ENCODE measurements around the gene BCL3. TPM values are rescaled to one million over a fixed set of nuclear protein-coding genes. Genes with fewer than 3 reads are reported as not detected.
A peak's percentile ranks its signal among the peaks of the same experiment; 100 is the strongest.

Gene BCL3
- total and polyA plus RNA-seq, 7 experiments from 2014 or later: 3.3 to 107 (median 15.0) TPM

DNA sequence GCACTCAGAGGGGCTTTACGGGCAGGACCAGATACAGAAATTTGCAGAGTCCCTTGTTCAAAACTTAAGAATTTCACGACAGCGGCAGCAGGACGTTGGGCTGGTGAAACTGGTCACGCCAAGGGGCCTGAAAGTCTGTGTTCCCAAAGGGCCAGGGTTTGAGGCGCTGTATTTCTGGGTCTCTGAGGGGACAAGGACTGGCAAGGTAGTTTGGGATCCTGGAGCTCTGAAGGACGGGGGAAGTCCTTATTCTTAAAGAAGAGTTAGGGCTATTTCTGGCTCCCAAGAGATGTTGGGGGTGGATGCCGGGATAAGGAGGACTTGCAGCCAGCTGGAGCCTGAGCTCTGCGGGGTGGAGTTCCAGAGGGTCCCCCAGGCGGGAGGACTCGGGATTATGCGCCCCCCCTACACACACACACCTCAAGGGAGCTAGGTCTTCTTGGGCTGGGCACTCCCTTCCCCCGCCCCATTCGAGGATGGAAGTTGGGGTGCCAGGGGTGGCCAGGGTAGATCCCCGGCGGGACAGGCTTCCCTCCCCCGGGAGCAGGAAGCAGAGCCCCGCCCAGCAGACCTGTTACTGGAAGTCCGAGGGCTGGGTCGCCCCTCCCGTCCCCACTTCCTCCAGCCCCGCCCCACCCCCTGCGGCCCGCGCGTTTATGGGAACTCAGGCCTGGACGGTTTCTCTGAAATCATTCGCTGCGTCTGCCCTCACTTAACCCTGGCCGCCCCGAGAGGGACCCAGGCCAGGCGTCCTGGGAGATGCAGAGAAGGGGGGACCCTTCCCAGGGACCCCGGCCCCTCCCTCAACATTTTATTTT lies 5.6 kb downstream of the BCL3 start:
- Mint-ChIP-seq H3K4me3 (peak overlapping the region; percentile 91 to 96 (median 94)), H3K36me3 (peaks cover 0 to 68% (median 4%) of the 10 kb centered on the region in 5 donors), H3K9me3 (no peaks in the 10 kb centered on the region), H3K27ac (peak overlapping the region; percentile 93 to 99 (median 97)), H3K27me3 (peaks cover 0 to 3% (median 0%) of the 10 kb centered on the region in 5 donors), H3K4me1 (peaks cover 34 to 75% (median 64%) of the 10 kb centered on the region in 7 donors)
- POLR2A ChIA-PET: interaction anchor here (0.6 to 2.6 kb wide), 6 partner anchors 11 to 859 kb away, joined by 3 to 12 read pairs (median 6); no protein-coding TSS in a partner anchor
- ATAC-seq (peak; percentile 41), DNase-seq (peak in 8 of 9 donors; percentile 43 to 82 (median 47))
- Histone ChIP-seq H3K36me3 (ENCODE audit: control insufficient read depth in 2 of 3, insufficient read depth in 3 of 3, low read length in 3 of 3) (peaks cover 0 to 32% (median 3%) of the 10 kb centered on the region in 3 experiments), H3K27ac (ENCODE audit: low read depth, low read length) (peak overlapping the region; percentile 97), H3K9me3 (ENCODE audit: control insufficient read depth in 2 of 3, low read length in 3 of 3) (no peaks in the 10 kb centered on the region), H3K4me1 (ENCODE audit: control insufficient read depth in 2 of 2, insufficient read depth in 2 of 2, low read length in 2 of 2) (peaks cover 44 to 60% of the 10 kb centered on the region in 2 donors), H3K4me3 (ENCODE audit: low read length) (peak overlapping the region; percentile 81), H3K27me3 (ENCODE audit: control insufficient read depth in 2 of 2, insufficient read depth in 2 of 2, low read length in 2 of 2) (no peaks in the 10 kb centered on the region)
- intact Hi-C loops (cut with micrococcal nuclease): loop anchor here (1.0 to 5.0 kb wide), 6 partner anchors 16 to 972 kb away; partner anchors contain the start of genes KCNN4 (in 1 of the 2), RELB (in 1 of the 2), TOMM40 (in 1 of the 2) and ZNF180 (in 1 of the 2)
- CTCF ChIA-PET: interaction anchor here (1.3 to 1.9 kb wide), 3 partner anchors 17 to 32 kb away, joined by 5 to 17 read pairs (median 9); no protein-coding TSS in a partner anchor

DNA sequence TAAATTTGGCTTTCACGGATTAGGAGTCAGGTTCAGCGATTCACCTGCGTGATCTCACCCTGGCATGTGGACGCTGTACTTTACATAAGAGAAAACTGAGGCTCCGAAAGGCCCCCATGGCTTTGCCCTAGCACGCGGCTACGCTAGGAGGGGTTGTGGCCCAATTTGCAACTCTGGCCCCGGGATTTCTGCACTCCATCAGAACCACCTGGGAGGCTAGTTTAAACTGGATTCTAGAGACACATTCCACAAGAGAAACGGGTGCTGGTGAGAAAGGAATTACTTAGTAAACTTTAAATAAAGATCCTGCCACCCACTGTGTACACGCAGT lies 6.2 kb downstream of the BCL3 start:
- Histone ChIP-seq H3K9me3 (ENCODE audit: control insufficient read depth in 2 of 3, low read length in 3 of 3) (no peaks in the 10 kb centered on the region), H3K36me3 (ENCODE audit: control insufficient read depth in 2 of 3, insufficient read depth in 3 of 3, low read length in 3 of 3) (peaks cover 0 to 38% (median 3%) of the 10 kb centered on the region in 3 experiments), H3K4me3 (ENCODE audit: low read length) (peak overlapping the region; percentile 81), H3K4me1 (ENCODE audit: control insufficient read depth in 2 of 2, insufficient read depth in 2 of 2, low read length in 2 of 2) (peaks cover 40 to 54% of the 10 kb centered on the region in 2 donors), H3K27me3 (ENCODE audit: control insufficient read depth in 2 of 2, insufficient read depth in 2 of 2, low read length in 2 of 2) (no peaks in the 10 kb centered on the region), H3K27ac (ENCODE audit: low read depth, low read length) (peak overlapping the region; percentile 97)
- peak overlapping the region; percentile 91 to 96 (median 94) for H3K4me3 Mint-ChIP-seq
- H3K36me3 Mint-ChIP-seq: peaks cover 0 to 64% (median 6%) of the 10 kb centered on the region in 5 donors
- H3K27me3 Mint-ChIP-seq: peaks cover 0 to 3% (median 0%) of the 10 kb centered on the region in 5 donors
- H3K27ac Mint-ChIP-seq: peak overlapping the region; percentile 93 to 99 (median 97)
- peaks cover 0 to 1% (median 0%) of the 10 kb centered on the region in 11 donors for H3K9me3 Mint-ChIP-seq
- ChIA-PET POLR2A (interaction anchor here (1.2 to 1.9 kb wide), 5 partner anchors 10 to 63 kb away, joined by 3 to 7 read pairs (median 6); no protein-coding TSS in a partner anchor), CTCF (interaction anchor here (1.2 to 1.3 kb wide), 2 partner anchors 29 to 31 kb away, joined by 3 to 5 read pairs; no protein-coding TSS in a partner anchor)
- DNase-seq: no peak
- no peak for ATAC-seq
- H3K4me1 Mint-ChIP-seq: peaks cover 31 to 71% (median 59%) of the 10 kb centered on the region in 7 donors
- intact Hi-C loops (cut with micrococcal nuclease): loop anchor here in 1 of 2 donors (5.0 kb wide), 1 partner anchor 972 kb away; the partner anchor contains the start of gene KCNN4

DNA sequence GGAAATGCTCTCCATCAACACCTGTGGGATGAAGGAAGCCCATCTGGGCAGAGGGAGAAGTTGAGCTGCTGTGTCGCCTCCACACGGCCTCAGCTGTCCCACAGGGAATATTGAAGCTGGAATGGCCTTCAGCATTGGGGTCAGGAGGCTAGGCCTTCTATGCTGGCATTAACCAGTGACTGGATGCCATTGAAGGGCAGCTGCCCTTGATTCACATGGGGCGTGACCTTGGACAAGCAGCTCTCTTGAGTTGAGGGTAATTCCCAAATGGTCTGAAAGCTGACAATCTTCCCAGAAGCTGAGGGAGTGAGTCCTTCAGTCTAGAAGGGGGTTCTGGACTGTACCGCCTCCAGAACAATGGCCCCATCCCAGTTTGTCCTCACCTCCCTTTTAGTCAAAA lies 6.7 kb downstream of the BCL3 start:
- Mint-ChIP-seq H3K27me3 (peaks cover 0 to 3% (median 0%) of the 10 kb centered on the region in 5 donors), H3K9me3 (peaks cover 0 to 1% (median 0%) of the 10 kb centered on the region in 11 donors), H3K4me1 (peaks cover 31 to 72% (median 59%) of the 10 kb centered on the region in 7 donors), H3K27ac (peak overlapping the region; percentile 93 to 99 (median 97)), H3K4me3 (peak overlapping the region; percentile 91 to 96 (median 94)), H3K36me3 (peaks cover 0 to 64% (median 10%) of the 10 kb centered on the region in 5 donors)
- Histone ChIP-seq H3K4me1 (ENCODE audit: control insufficient read depth in 2 of 2, insufficient read depth in 2 of 2, low read length in 2 of 2) (peaks cover 45 to 49% of the 10 kb centered on the region in 2 donors), H3K36me3 (ENCODE audit: control insufficient read depth in 2 of 3, insufficient read depth in 3 of 3, low read length in 3 of 3) (peaks cover 0 to 42% (median 6%) of the 10 kb centered on the region in 3 experiments), H3K27me3 (ENCODE audit: control insufficient read depth in 2 of 2, insufficient read depth in 2 of 2, low read length in 2 of 2) (no peaks in the 10 kb centered on the region), H3K9me3 (ENCODE audit: control insufficient read depth in 2 of 3, low read length in 3 of 3) (no peaks in the 10 kb centered on the region), H3K4me3 (ENCODE audit: low read length) (peak overlapping the region; percentile 81), H3K27ac (ENCODE audit: low read depth, low read length) (peak overlapping the region; percentile 97)
- intact Hi-C loops (cut with micrococcal nuclease): no loop called here
- no peak for ATAC-seq
- CTCF ChIA-PET: interaction anchor here (1.1 to 1.3 kb wide), 3 partner anchors 30 to 66 kb away, joined by 3 to 5 read pairs (median 3); no protein-coding TSS in a partner anchor
- POLR2A ChIA-PET: interaction anchor here (0.6 to 1.5 kb wide), 5 partner anchors 9 to 679 kb away, joined by 3 to 6 read pairs (median 5); no protein-coding TSS in a partner anchor
- DNase-seq: no peak

DNA sequence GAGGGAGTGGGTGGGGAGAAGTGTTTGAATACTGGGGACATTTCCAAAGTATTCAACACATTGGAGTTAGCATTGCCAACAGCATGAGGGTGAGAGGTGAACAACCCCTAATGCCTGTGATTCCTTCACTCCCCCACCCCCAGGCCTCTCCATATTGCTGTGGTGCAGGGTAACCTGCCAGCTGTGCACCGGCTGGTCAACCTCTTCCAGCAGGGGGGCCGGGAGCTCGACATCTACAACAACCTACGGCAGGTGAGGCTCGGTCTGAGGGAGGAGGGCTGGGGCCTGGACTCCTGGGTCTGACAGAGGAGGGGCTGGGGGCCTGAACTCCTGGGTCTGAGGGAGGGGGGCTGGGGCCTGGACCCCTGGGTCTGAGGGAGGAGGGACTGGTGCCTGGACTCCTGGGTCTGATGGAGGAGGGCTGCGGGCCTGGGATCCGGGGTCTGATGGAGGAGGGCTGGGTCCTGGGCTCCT lies 7.6 kb downstream of the BCL3 start:
- Mint-ChIP-seq H3K27me3 (peaks cover 0 to 3% (median 0%) of the 10 kb centered on the region in 5 donors), H3K4me3 (peak overlapping the region in 4 of 10 donors; percentile 32 to 95 (median 38)), H3K9me3 (peaks cover 0 to 1% (median 0%) of the 10 kb centered on the region in 11 donors), H3K4me1 (peaks cover 25 to 72% (median 59%) of the 10 kb centered on the region in 7 donors), H3K36me3 (peaks cover 0 to 61% (median 16%) of the 10 kb centered on the region in 5 donors), H3K27ac (peak overlapping the region; percentile 77 to 99 (median 95))
- DNase-seq: no peak
- ChIA-PET POLR2A (interaction anchor here (1.3 to 1.5 kb wide), 2 partner anchors 8 to 10 kb away, joined by 3 to 6 read pairs; no protein-coding TSS in a partner anchor), CTCF (interaction anchor here (1.1 to 1.3 kb wide), 2 partner anchors 32 to 67 kb away, joined by 3 to 5 read pairs; no protein-coding TSS in a partner anchor)
- intact Hi-C loops (cut with micrococcal nuclease): no loop called here
- no peak for ATAC-seq
- Histone ChIP-seq H3K4me3 (ENCODE audit: low read length) (no peak overlapping the region), H3K27ac (ENCODE audit: low read depth, low read length) (peak overlapping the region; percentile 97), H3K27me3 (ENCODE audit: control insufficient read depth in 2 of 2, insufficient read depth in 2 of 2, low read length in 2 of 2) (no peaks in the 10 kb centered on the region), H3K4me1 (ENCODE audit: control insufficient read depth in 2 of 2, insufficient read depth in 2 of 2, low read length in 2 of 2) (peaks cover 42 to 44% of the 10 kb centered on the region in 2 donors), H3K36me3 (ENCODE audit: control insufficient read depth in 2 of 3, insufficient read depth in 3 of 3, low read length in 3 of 3) (peaks cover 0 to 42% (median 6%) of the 10 kb centered on the region in 3 experiments), H3K9me3 (ENCODE audit: control insufficient read depth in 2 of 3, low read length in 3 of 3) (no peaks in the 10 kb centered on the region)

DNA sequence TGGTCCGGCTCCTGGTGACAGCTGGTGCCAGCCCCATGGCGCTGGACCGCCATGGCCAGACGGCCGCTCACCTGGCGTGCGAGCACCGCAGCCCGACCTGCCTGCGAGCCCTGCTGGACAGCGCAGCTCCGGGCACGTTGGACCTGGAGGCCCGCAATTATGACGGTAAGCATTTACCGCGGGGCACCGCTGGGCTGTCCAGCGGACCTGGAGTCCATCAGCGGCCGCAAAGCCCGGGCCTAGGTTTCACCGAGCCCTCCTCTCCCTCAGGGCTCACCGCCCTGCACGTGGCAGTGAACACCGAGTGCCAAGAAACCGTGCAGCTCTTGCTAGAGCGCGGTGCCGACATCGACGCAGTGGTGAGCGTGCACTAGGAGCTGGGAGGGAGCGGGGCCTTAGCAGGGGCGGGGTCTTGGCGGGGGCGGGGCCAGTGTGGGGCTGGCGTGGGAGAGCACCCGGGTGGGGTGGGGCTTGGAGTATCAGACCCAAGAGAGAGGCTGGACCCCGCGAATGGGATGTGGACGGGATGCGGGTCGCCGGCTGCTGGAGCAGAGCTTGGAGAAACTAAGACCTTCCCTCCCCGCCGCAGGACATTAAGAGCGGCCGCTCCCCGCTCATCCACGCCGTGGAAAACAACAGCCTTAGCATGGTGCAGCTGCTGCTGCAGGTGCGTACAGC lies 8.7 kb downstream of the BCL3 start:
- CTCF ChIA-PET: no interaction called here
- Mint-ChIP-seq H3K4me1 (peaks cover 22 to 64% (median 50%) of the 10 kb centered on the region in 7 donors), H3K9me3 (peaks cover 0 to 1% (median 0%) of the 10 kb centered on the region in 11 donors), H3K4me3 (no peak overlapping the region), H3K36me3 (peaks cover 0 to 56% (median 16%) of the 10 kb centered on the region in 5 donors), H3K27ac (peak overlapping the region in 6 of 9 donors; percentile 9 to 99 (median 60)), H3K27me3 (peaks cover 0 to 3% (median 0%) of the 10 kb centered on the region in 5 donors)
- no peak overlapping the region for H3K4me3 ChIP-seq (ENCODE audit: low read length)
- POLR2A ChIA-PET: interaction anchor here (1.2 to 1.3 kb wide), 2 partner anchors 9 to 13 kb away, joined by 4 read pairs; no protein-coding TSS in a partner anchor
- H3K27me3 ChIP-seq (ENCODE audit: control insufficient read depth in 2 of 2, insufficient read depth in 2 of 2, low read length in 2 of 2): no peaks in the 10 kb centered on the region
- ATAC-seq: no peak
- H3K27ac ChIP-seq (ENCODE audit: low read depth, low read length): peak overlapping the region; percentile 97
- H3K4me1 ChIP-seq (ENCODE audit: control insufficient read depth in 2 of 2, insufficient read depth in 2 of 2, low read length in 2 of 2): peaks cover 32 to 37% of the 10 kb centered on the region in 2 donors
- intact Hi-C loops (cut with micrococcal nuclease): no loop called here
- H3K36me3 ChIP-seq (ENCODE audit: control insufficient read depth in 2 of 3, insufficient read depth in 3 of 3, low read length in 3 of 3): peaks cover 0 to 42% (median 6%) of the 10 kb centered on the region in 3 experiments
- no peaks in the 10 kb centered on the region for H3K9me3 ChIP-seq (ENCODE audit: control insufficient read depth in 2 of 3, low read length in 3 of 3)
- no peak for DNase-seq

Measured in naive thymus-derived CD4-positive, alpha-beta T cell (primary cell).